SU-DHL-6 (cell line): ENCODE results near the gene ECI2.

Experiments
- CTCF ChIP-seq: fragments of 200-600 bp; sonication (generic); IDR thresholded peaks from one replicate; pipeline ENCODE4 v1.5.1; 2017; ENCODE audit warnings: antibody characterized with exemption, mild to moderate bottlenecking, low read length, moderate library complexity; ENCODE audit not compliant: insufficient read depth, poor library complexity, severe bottlenecking
- EZH2phosphoT487 ChIP-seq: fragments of 200-600 bp; sonication (generic), shearing (Covaris generic); conservative IDR thresholded peaks from 2 replicates; pipeline ENCODE4 v1.6.1; 2018; ENCODE audit warnings: mild to moderate bottlenecking, antibody characterized with exemption, low read length, moderate library complexity, mixed read lengths

GRCh38 chr6:4174042-4174441 lies 38.7 kb upstream of the ECI2 start:
- TF ChIP-seq CTCF, result no peak
- TF ChIP-seq EZH2phosphoT487, result no peak
